ENCODE measurements around the gene ITGAX.

ITGAX gene

DNA sequence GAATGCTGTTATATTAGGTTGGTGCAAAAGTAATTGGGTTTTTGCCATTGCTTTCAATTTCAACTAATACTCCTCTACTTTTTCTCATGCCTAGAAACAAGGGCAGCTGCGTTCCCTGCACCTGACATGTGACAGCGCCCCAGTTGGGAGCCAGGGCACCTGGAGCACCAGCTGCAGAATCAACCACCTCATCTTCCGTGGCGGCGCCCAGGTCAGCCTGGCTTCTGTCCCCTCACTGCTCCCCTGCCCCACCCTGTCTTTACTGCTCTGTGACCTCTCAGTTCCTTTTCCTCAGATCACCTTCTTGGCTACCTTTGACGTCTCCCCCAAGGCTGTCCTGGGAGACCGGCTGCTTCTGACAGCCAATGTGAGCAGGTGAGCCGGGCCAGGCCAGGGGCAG, 21.7 kb downstream of the ITGAX start:
- DNase-seq: no peak

DNA sequence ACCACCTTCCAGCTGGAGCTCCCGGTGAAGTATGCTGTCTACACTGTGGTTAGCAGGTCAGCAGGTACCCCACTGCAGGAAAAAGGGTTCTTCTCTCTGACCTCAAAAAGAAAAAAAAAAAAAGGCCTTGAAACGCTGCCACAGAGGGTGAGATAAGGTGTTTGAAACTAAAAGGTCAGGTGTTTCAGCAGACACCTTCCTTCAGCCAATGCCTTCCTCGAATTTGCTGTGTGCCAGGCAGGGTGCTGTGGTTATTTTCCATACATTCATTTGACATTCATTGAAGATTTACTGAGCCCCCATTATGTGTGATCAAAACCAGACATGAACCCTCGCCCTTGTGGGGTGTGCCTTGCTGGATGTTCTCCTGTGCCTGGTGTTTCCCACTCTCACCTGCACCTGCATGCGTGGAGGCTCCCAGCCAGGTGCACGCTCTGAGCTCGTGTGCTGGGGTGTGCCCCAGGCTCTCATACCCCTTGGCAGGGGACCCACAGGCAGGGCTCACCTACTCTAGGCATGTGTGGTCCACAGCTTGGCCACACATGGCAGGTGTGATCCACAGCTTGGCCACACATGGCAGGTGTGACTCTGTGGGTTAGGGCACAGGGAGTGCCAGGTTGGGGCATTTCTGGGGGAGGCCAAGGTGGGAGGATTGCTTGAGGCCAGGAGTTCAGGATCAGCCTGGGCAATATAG, 22.4 kb downstream of the ITGAX start:
- no peak for DNase-seq

DNA sequence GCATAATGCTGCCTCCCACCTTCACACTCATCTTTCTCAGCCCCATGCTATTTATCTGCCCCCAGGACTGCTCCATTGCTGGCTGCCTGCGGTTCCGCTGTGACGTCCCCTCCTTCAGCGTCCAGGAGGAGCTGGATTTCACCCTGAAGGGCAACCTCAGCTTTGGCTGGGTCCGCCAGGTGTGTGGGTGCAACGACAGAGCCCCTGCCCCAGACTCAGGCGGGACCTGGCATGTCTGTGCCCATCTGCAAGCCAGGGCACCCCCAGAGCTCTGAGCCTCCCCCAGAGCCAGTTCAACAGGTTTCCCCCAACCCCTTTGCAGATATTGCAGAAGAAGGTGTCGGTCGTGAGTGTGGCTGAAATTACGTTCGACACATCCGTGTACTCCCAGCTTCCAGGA, 25.2 kb downstream of the ITGAX start:
- DNase-seq: no peak

DNA sequence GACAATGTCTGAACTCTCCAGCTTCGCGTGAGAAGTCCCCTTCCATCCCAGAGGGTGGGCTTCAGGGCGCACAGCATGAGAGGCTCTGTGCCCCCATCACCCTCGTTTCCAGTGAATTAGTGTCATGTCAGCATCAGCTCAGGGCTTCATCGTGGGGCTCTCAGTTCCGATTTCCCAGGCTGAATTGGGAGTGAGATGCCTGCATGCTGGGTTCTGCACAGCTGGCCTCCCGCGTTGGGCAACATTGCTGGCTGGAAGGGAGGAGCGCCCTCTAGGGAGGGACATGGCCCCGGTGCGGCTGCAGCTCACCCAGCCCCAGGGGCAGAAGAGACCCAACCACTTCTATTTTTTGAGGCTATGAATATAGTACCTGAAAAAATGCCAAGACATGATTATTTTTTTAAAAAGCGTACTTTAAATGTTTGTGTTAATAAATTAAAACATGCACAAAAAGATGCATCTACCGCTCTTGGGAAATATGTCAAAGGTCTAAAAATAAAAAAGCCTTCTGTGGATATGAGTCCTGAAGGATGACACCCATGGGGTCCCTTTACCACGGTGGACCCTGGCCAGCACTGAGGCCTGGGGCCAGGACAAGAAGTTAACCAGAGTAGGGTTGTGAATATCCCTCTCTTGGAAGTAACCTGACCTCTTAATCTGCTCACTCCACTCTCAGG, 27.6 kb downstream of the ITGAX start:
- DNase-seq: peak; percentile 78

DNA sequence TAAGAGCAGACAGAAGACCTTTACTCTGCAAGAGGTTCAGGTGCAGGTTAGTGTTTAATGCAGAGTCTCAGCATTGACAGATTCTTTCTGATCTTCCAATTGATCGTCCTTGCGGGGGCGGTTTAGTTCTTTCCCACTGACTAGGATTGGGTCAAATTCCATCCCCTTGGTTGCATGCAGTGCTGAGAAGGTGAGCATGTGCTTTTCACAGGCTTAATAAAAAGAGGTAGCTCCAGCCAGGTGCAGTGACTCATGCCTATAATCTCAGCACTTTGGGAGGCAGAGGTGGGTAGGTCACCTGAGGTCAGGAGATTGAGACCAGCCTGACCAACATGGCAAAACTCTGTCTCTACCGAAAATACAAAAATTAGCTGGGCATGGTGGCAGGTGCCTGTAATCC, 30.7 kb downstream of the ITGAX start:
- no peak for DNase-seq

DNA sequence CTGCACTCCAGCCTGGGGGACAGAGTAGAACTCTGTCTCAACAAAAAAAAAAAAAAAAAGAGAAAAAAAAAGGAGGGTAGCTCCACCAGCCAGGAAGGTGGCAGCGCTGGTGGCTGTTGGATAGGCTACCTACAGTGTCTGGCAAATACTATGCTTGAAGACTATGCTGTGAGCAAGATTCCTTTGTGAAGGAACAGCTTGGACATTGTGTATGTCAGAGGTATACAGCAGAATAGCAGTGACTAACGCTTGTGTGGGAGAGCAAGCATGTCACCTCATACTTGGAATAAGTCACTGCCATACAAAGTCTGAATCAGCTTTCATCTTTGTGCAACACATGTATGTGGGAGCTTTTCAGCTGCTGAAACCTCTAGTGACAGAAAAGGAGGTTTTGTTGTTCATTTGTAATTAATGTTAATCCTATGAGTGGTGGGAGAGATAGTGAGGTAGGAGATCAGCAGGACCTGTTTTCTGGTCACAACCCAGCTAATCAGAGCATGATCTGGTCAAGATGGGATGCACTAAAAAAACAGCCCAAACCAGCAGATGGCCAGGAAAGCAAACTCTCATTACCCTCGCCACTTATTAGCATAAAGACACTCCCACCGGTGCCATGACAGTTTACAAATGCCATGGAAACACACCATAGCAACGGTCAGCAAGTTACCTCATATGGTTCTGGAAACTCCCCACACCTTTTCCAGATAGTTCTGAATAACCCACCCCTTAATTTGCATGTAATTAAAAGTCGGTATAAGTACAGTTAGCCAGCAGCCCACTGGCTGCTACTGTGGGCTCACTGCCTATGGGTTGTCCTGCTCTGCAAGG, 31.4 kb downstream of the ITGAX start:
- DNase-seq: peak; percentile 59

DNA sequence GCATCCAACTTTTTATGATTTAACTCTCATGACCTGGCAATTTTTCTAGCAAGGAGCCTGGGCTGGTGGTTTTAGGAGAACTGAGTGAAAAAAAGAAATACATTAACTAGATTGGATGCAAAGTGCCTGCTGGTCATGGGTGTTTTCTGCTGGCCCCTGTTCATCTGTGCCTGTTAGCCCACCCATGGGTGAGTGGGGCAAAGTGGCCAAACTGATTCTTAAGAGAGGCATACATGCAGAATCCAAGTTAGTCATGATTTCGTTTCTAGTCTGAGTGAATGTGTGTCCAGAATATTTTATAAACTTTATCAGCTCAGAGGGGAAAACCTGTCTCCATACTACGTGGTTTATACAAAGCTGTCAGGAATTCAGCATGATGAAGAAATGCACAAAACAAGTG, 33.6 kb downstream of the ITGAX start:
- DNase-seq: no peak

DNA sequence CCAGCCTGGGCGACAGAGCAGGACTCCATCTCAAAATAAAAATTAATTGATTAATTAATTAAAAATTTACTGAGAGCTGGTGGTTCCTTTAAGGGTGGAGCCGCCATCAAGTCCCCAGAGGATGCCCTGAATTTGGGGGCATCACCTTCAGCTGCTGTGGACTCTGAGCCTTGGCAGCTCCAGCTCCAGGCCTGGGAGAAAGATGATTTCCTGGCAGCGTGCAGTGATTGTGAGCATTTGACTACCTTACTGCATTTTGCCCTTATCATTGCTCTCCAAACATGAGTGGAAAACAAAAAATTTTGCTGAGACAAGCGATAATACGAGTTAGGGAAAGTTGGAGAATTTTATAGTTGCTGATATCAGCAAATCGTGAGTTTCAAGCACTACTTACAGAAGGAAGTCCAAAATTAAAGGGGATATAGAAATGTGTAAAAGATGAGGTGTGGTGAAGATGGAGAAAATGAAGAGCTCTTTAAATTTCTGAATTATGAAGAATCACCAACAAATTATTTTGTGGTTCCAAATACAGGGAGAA, 35.6 kb downstream of the ITGAX start:
- no peak for DNase-seq

DNA sequence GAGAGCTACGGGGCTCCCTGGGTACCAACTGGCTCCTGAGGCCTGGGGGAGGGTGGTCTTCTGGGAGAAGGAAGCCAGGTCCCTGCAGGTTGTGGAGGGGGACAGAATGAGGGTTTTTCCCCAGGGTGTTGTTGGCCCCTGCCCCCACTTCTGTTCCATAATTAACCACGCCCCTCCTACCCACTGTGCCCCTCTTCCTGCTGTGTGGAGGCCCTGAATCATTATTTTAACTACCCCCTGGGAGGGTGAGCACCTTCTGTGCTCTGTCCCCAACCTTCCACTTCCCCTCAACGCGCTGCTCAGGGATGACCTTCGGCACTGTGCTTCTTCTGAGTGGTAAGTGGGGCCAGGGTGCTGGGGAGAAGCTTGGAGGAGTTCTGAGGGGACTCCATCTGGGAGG, 38.1 kb downstream of the ITGAX start, which contains the start of gene ITGAD:
ITGAD (plus strand) TSS at position 280 of the 400 bp plus-strand sequence; CDS start at position 306, 26 bp downstream.
- no peak for DNase-seq

DNA sequence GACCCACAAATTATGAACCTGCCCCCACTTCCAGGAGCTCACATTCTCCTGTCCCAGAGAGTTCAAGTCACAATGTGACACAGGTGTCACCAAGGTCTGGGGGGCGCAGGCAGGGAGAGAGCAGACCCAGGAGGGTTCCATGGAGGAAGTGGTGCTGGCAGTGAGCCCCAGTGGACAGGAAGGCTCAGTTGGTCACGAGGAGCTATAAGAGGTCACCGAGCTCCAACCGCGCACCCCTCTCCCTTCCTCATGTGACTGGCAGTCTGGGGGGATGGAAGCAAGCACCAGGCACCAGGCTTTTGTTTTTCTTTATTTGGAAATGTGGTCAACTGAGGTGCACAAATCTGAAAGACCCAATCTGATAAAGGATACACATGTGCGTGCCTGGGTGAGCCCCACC, 40.7 kb downstream of the ITGAX start:
- DNase-seq: peak; percentile 5

DNA sequence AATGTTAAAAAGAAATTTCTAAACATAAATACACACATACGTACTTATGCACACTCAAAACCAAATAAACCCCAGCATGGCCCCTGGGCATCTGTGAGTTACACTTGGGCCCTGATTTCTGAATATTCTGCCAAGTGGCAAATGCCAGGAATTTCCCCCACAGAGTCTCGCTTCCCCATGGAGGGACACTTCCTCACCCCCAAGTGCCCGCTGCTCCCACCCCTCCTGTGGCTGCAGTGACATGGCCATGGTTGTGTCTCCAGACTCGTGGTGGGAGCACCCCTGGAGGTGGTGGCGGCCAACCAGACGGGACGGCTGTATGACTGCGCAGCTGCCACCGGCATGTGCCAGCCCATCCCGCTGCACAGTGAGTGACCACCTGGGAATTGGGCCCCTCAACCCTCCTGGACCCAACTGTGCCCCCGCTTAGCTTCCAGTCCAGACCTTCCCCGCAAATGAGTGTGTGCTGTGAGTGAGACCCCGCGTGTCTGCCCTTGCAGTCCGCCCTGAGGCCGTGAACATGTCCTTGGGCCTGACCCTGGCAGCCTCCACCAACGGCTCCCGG, 42.2 kb downstream of the ITGAX start:
- DNase-seq: no peak

DNA sequence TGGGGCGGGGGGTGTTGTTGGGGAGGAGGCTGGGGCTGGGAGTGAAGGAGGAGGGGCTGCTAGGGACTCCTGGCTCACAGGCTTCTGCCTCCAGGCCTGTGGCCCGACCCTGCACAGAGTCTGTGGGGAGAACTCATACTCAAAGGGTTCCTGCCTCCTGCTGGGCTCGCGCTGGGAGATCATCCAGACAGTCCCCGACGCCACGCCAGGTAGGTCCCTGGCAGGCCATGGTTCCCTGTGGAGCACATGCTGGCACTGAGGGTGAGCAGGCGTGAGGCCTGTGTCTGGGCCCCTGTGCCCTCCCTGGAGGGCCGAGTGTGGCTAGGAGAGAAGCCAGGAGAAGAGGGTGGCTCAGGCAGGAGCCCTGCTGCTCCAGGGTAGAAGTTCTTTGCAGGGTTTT, 42.7 kb downstream of the ITGAX start:
- DNase-seq: no peak

DNA sequence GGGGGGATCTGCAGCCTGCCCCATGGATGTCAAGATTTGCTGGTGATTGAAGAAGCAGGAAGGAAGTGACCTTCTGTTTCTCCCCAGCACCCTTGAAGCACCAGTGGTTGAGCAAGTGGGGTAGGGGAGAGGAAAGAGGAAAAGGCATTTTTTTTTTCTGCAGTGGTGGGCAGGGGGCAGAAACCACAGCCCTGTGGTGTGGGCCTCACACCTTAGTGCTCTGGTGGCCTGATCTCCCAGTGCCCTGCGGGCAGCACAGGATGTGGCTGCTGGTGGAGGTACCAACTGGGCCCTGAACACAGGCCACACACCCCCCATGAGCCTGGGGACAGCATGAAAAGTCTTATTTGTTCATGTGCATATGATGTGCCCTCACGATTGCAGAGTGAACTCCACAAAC, 45.2 kb downstream of the ITGAX start:
- DNase-seq: peak; percentile 71

DNA sequence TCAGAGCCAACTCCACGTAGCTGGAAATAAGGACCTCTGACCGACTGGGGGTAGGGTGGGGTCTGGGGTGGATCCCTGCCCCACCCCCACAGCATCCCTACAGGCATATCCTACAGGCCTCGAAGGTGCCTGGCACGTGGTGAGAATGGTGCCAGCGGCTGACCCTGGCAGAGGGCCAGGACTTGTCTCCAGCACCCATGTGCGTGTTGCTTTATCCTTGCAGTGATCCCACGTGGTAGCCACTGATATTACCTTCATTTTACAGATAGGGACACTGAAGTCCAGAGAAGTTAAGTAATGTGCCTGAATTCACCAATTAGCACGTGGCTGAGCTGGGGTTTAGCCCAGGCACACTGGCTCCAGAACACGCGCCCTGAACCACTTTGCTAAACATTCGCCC, 46.5 kb downstream of the ITGAX start:
- no peak for DNase-seq

DNA sequence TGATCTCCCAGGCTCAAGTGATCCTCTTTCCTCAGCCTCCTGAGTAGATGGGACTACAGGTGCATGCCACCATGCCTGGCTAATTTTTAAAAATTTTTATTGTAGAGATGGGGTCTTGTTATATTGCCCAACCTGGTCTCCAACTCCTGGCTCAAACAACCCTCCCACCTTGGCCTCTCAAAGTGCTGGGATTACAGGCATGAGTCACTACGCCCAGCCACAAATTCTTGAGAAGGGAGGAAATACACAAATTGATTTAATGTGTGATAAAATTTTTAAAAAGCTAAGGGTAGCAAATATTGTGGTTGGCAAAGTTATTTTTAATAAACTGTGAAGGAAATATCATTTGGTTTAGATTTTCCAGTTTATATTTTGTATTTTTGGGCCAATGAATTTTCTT, 47.7 kb downstream of the ITGAX start:
- DNase-seq: no peak

DNA sequence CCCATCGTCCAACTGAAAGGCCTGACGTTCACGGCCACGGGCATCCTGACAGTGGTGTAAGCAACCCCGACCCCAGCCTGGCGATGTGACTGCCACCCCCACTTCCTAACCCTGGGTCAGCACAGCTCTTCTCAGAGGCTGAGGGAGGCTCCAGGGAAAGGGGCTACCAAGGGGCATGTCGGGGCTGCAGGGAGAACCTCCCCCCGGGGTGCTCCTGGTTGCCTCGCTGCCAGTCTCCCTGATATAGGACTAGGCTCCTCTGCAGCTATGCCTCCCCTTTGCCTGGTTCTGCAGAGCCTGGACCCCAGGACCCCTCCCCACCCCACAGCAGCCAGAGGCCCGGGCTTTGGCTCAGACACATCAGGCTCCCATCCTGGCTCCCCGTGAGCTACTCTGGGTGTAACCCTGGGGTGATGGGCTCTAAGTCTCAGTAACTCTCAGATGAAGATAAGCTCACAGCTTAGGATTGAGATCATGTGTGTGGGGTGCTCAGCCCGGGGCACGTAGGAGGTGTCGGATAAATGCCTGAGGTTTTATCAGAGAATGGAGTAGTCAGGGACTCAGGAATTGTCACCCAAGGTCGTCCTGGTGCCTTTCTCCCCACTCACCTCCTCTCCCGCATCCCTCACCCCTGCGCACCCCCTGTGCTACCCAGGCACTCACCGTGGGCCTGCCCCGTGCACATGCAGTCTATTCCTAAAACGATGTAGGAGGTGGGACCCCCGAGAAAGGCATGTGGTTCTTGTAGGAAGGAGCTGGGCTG, 48.8 kb downstream of the ITGAX start:
- no peak for DNase-seq

DNA sequence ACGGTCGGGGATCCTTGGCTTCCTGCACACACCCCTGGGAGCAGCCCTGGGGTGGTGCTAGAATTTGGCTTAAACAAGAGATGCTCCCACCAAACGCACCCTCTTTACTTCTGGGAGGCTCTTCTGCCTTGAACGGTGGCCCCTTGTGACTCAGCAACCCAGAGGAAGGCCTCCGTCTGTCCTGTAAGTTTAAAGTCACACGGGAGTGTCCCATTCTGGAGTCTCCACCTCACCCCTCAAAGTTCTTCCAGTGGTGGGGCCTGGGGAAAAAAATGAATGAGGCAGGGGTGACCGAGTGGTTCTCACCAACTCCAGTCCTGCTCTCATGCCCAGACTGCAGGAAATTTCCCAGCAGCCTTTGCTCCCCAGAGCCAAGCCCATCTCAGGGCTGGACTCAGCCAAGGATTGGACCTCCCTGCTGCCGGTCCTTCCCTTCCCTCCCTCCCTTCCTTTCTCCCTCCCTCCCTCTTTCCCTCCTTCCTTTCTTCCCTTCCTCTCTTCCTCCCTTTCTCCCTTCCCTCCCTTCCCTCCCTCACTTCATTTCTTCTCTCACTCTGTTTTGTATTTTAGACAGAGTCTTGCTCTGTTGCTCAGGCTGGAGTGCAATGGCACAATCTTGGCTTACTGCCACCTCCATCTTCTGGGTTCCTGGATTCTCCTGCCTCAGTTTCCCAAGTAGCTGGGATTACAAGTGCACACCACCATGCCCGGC, 49.5 kb downstream of the ITGAX start:
- no peak for DNase-seq

DNA sequence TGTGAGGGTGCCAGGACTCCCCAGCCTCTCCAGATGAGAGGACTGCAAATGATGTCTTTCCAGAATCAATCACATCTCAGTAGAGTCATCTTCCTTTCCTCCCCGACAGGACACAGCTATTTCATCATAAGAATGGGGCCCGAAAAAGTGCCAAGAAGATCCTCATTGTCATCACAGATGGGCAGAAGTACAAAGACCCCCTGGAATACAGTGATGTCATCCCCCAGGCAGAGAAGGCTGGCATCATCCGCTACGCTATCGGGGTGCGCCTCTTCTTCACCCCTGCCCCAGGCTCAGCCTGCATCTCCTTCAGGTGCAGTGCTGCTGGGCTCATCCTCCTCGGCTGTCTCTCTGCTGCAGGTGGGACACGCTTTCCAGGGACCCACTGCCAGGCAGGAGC, 52.4 kb downstream of the ITGAX start:
- DNase-seq: no peak

DNA sequence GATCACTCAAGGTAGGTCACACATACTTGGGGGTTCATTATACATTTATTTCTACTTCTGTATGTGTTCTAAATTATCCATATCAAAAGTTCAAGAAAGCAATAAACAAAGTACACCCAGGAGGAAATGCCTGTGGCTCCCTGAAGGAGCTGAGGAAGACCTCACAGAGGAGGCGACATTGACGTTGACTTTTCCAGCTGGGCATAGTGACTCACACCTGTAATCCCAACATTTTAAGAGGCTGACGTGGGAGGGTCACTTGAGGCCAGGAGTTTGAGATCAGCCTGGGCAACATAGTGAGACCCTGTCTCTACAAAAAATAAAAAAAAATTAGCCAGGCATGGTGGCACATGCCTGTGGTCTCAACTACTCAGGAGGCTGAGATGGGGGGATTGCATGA, 54.5 kb downstream of the ITGAX start:
- DNase-seq: no peak

DNA sequence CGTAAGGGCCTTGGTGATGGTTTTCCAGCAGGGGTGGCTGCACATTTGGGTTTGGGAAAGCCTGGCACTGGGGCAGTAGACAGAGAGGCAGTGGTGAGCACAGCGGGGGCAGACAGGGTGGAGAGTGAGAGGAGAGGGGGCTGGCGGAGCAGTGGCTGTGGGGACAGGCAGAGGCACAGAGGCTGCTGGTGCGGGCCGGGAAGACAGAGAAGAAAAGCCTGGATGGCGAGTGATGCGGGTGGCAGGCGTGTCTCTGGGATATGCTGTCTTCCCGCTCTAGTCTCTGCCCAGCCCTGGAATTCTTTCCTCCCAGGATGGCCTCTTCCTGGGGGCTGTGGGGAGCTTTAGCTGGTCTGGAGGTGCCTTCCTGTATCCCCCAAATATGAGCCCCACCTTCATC, 55.1 kb downstream of the ITGAX start:
- DNase-seq: no peak

DNA sequence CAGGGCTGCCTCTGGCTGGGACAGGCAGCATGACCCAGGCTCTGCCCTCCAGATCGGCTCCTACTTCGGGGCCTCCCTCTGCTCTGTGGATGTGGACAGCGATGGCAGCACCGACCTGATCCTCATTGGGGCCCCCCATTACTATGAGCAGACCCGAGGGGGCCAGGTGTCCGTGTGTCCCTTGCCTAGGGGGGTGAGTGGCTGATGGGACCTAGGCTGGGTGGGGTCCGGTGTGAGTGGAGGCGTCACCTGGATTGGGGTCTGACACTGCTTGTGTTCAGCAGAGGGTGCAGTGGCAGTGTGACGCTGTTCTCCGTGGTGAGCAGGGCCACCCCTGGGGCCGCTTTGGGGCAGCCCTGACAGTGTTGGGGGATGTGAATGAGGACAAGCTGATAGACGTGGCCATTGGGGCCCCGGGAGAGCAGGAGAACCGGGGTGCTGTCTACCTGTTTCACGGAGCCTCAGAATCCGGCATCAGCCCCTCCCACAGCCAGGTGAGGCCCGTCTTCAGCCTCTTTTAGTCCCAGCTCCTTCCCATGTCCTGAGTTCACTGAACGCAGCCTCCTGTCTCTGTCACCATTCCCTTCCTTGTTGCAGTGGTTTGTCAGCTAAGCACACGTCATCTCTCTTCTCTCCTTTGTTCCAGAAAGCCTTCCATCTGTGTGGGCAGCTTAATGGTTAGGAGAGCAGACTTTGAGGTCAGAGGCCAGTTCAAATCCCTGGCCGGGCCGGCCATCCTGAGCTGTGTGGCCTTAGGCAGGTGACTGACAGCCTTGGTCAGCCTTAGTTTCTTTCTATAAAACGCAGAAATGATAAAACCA, 56.3 kb downstream of the ITGAX start:
- DNase-seq: no peak

Data from MV-4-11 (cell line).